GM12878 (cell line): ENCODE measurements around the gene PTPN21. TPM values are rescaled to one million over a fixed set of nuclear protein-coding genes. Genes with fewer than 3 reads are reported as not detected.

Source experiments
- EZH2 ChIP-seq: IDR thresholded peaks from 2 replicates; pipeline ENCODE4 v1.6.1; 2012; ENCODE audit warnings: low read depth, mild to moderate bottlenecking, control low read depth, inconsistent platforms, low read length, borderline replicate concordance; ENCODE audit not compliant: control insufficient read depth
- KLF5 ChIP-seq: fragments of 450-650 bp; IDR thresholded peaks from 2 replicates; pipeline ENCODE4 v1.6.1; 2014; ENCODE audit warnings: mild to moderate bottlenecking; ENCODE audit not compliant: partially characterized antibody
- POLR2A ChIP-seq: IDR thresholded peaks from 2 replicates; pipeline ENCODE4 v1.6.1; 2011; ENCODE audit warnings: low read depth, mild to moderate bottlenecking, low read length
- POLR2AphosphoS2 ChIP-seq: IDR thresholded peaks from 2 replicates; pipeline ENCODE4 v1.6.1; 2011; ENCODE audit warnings: low read depth, mild to moderate bottlenecking, low read length, improper control_type of control experiment, moderate library complexity
- POU2F2 ChIP-seq: IDR thresholded peaks from 3 replicates; pipeline ENCODE4 v1.6.1; 2011; ENCODE audit warnings: low read depth, mild to moderate bottlenecking, low read length, borderline replicate concordance
- RCOR1 ChIP-seq: conservative IDR thresholded peaks from 2 replicates; pipeline ENCODE4 v1.6.1; 2012; ENCODE audit warnings: low read depth, low read length, improper control_type of control experiment
- TAF1 ChIP-seq: IDR thresholded peaks from 2 replicates; pipeline ENCODE4 v1.6.1; 2011; ENCODE audit warnings: mild to moderate bottlenecking, low read depth, low read length, borderline replicate concordance
- ZNF622 ChIP-seq: fragments of 450-650 bp; IDR thresholded peaks from 2 replicates; pipeline ENCODE4 v1.6.1; 2017; ENCODE audit warnings: mild to moderate bottlenecking, inconsistent platforms
- polyA plus RNA-seq, 11 experiments: library from polyadenylated mRNA; depleted of rRNA in 4 of 11; unstranded in 6 of 11; stranded (reverse) in 5 of 11; fragments of >200 nt; fragmentation: Nextera tagmentation in 4 of 11; fragmentation: Illumina TruSeq in 1 of 11; extraction: Ambion mirVana in 4 of 11; extraction: Trizol in 1 of 11; gene quantifications; 1 replicate in 1 of 11; 2 replicates in 10 of 11; pipeline versions ENCODE4 v1.2.1 to v1.2.3, GENCODE V29; 2011 to 2016; ENCODE audit warnings: inconsistent platforms in 2 of 11, missing spikeins in 2 of 11, low read depth in 1 of 11
- small RNA-seq: library from RNA; depleted of rRNA; stranded (forward); fragments of <200 nt; gene quantifications from one replicate; pipeline ENCODE3, GENCODE V24; 2014
- total RNA-seq, 4 experiments: library from RNA; depleted of rRNA in 3 of 4; stranded (reverse); fragments of >200 nt in 3 of 4; fragmentation: Illumina TruSeq in 1 of 4; extraction: Trizol in 1 of 4; gene quantifications; 2 replicates each; pipeline versions ENCODE4 v1.2.1 to v1.2.3, GENCODE V29; 2013 to 2021
- TF ChIP-seq, protein P1 (sequence below): fragments of 450-650 bp; formaldehyde crosslinking; IDR thresholded peaks from 2 replicates; pipeline ENCODE4 v1.4.0; 2022; ENCODE audit warnings: mild to moderate bottlenecking, moderate library complexity

The PTPN21 gene
- total and polyA plus RNA-seq, 10 of the 15 experiments (the other 5 are each of a cell fraction or from before 2014, with no cell fraction given), result 0.01 to 0.23 (median 0.04) TPM; not detected in 3

DNA sequence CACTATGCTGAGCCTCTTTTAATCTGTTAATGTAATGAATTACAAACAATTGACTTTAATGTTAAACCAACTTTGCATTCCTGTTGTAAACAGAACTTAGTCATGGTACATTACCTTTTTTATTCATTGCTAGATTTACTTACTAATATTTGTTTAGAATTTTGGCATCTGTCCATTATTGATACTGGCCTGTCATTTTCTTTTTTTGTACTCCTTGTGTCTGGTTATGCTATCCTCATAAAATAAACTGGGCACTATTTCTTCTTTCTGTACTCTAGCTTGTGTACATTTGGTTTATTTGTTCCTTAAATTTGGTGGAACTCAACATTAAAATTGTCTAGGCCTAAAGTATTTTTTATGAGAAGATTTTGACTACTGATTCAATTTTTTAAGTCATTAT, 137.2 kb downstream of the PTPN21 start (continued):
- TF ChIP-seq EZH2 (no peak), KLF5 (no peak), POLR2A (no peak), RCOR1 (no peak), ZNF622 (no peak), POLR2AphosphoS2 (no peak), POU2F2 (no peak), TAF1 (no peak)
- TF ChIP-seq, protein P1, sequence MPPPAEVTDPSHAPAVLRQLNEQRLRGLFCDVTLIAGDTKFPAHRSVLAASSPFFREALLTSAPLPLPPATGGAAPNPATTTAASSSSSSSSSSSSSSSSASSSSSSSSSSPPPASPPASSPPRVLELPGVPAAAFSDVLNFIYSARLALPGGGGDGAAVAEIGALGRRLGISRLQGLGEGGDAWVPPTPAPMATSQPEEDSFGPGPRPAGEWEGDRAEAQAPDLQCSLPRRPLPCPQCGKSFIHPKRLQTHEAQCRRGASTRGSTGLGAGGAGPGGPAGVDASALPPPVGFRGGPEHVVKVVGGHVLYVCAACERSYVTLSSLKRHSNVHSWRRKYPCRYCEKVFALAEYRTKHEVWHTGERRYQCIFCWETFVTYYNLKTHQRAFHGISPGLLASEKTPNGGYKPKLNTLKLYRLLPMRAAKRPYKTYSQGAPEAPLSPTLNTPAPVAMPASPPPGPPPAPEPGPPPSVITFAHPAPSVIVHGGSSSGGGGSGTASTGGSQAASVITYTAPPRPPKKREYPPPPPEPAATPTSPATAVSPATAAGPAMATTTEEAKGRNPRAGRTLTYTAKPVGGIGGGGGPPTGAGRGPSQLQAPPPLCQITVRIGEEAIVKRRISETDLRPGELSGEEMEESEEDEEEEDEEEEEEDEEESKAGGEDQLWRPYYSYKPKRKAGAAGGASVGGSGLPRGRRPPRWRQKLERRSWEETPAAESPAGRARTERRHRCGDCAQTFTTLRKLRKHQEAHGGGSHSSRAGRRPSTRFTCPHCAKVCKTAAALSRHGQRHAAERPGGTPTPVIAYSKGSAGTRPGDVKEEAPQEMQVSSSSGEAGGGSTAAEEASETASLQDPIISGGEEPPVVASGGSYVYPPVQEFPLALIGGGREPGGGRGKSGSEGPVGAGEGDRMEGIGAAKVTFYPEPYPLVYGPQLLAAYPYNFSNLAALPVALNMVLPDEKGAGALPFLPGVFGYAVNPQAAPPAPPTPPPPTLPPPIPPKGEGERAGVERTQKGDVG (CRISPR knock-in tag), result no peak

Small RNAs within 50 kb of the gene (small RNA-seq; reads per million reads assigned to genes)
- not detected for gene RNU4-22P

Other genes starting within 250 kb of the PTPN21 start
- gene KCNK10, start 231.7 kb downstream of the PTPN21 start, total RNA-seq (2014; rRNA removed), result 0.06 TPM in 1 of 2 replicates, not detected in the other
- not detected in 2 replicates for gene KCNK10, start 231.7 kb downstream of the PTPN21 start, total RNA-seq (2014; rRNA removed; fragmentation: Illumina TruSeq; extraction: Trizol)
- gene KCNK10, start 231.7 kb downstream of the PTPN21 start, total RNA-seq (2021), result 0.13 TPM in 1 of 2 replicates, not detected in the other
- gene KCNK10, start 231.7 kb downstream of the PTPN21 start, polyA plus RNA-seq (2011; rRNA removed), result not detected in 2 replicates
- gene KCNK10, start 231.7 kb downstream of the PTPN21 start, polyA plus RNA-seq (2014; fragmentation: Illumina TruSeq; extraction: Trizol), result 0.01 TPM in 1 of 2 replicates, not detected in the other
- gene KCNK10, start 231.7 kb downstream of the PTPN21 start, polyA plus RNA-seq (2014; fragmentation: Nextera tagmentation; extraction: Ambion mirVana), result under 1 TPM in 1 of 2 experiments, not detected in 1; 0.02 TPM
- 0.01 TPM in 1 of 2 replicates, not detected in the other for gene KCNK10, start 231.7 kb downstream of the PTPN21 start, polyA plus RNA-seq (2014; rRNA removed)
- gene KCNK10, start 231.7 kb downstream of the PTPN21 start, polyA plus RNA-seq (2016; fragmentation: Nextera tagmentation; extraction: Ambion mirVana), result not detected
- gene SPATA7, start 169.3 kb downstream of the PTPN21 start, total RNA-seq (2014; rRNA removed), result 2.0 and 2.7 TPM in 2 replicates
- gene SPATA7, start 169.3 kb downstream of the PTPN21 start, total RNA-seq (2014; rRNA removed; fragmentation: Illumina TruSeq; extraction: Trizol), result 2.1 and 2.7 TPM in 2 replicates
- 1.6 and 1.7 TPM in 2 replicates for gene SPATA7, start 169.3 kb downstream of the PTPN21 start, total RNA-seq (2021)
- 2.8 and 4.8 TPM in 2 replicates for gene SPATA7, start 169.3 kb downstream of the PTPN21 start, polyA plus RNA-seq (2011; rRNA removed)
- 2.1 and 2.4 TPM in 2 replicates for gene SPATA7, start 169.3 kb downstream of the PTPN21 start, polyA plus RNA-seq (2014; fragmentation: Illumina TruSeq; extraction: Trizol)
- gene SPATA7, start 169.3 kb downstream of the PTPN21 start, polyA plus RNA-seq (2014; fragmentation: Nextera tagmentation; extraction: Ambion mirVana), result under 1 TPM; 0.39 to 0.73 TPM
- 1.9 and 2.6 TPM in 2 replicates for gene SPATA7, start 169.3 kb downstream of the PTPN21 start, polyA plus RNA-seq (2014; rRNA removed)
- gene SPATA7, start 169.3 kb downstream of the PTPN21 start, polyA plus RNA-seq (2016; fragmentation: Nextera tagmentation; extraction: Ambion mirVana), result 1 to 10 TPM; 2.3 to 3.0 TPM
- gene ZC3H14, start 8.0 kb upstream of the PTPN21 start, total RNA-seq (2014; rRNA removed), result 42.7 and 55.0 TPM in 2 replicates
- 46.5 and 56.1 TPM in 2 replicates for gene ZC3H14, start 8.0 kb upstream of the PTPN21 start, total RNA-seq (2014; rRNA removed; fragmentation: Illumina TruSeq; extraction: Trizol)
- gene ZC3H14, start 8.0 kb upstream of the PTPN21 start, total RNA-seq (2021), result 37.6 and 41.2 TPM in 2 replicates
- 97.1 and 99.1 TPM in 2 replicates for gene ZC3H14, start 8.0 kb upstream of the PTPN21 start, polyA plus RNA-seq (2011; rRNA removed)
- 63.0 and 76.4 TPM in 2 replicates for gene ZC3H14, start 8.0 kb upstream of the PTPN21 start, polyA plus RNA-seq (2014; fragmentation: Illumina TruSeq; extraction: Trizol)
- 10 to 100 TPM; 17.9 to 19.7 TPM for gene ZC3H14, start 8.0 kb upstream of the PTPN21 start, polyA plus RNA-seq (2014; fragmentation: Nextera tagmentation; extraction: Ambion mirVana)
- 27.0 and 34.5 TPM in 2 replicates for gene ZC3H14, start 8.0 kb upstream of the PTPN21 start, polyA plus RNA-seq (2014; rRNA removed)
- 10 to 100 TPM; 52.4 to 55.0 TPM for gene ZC3H14, start 8.0 kb upstream of the PTPN21 start, polyA plus RNA-seq (2016; fragmentation: Nextera tagmentation; extraction: Ambion mirVana)
- 0.17 and 0.38 TPM in 2 replicates for gene EML5, start 237.9 kb upstream of the PTPN21 start, total RNA-seq (2014; rRNA removed)
- gene EML5, start 237.9 kb upstream of the PTPN21 start, total RNA-seq (2014; rRNA removed; fragmentation: Illumina TruSeq; extraction: Trizol), result 0.27 and 0.37 TPM in 2 replicates
- 0.19 and 0.33 TPM in 2 replicates for gene EML5, start 237.9 kb upstream of the PTPN21 start, total RNA-seq (2021)
- 0.35 and 0.63 TPM in 2 replicates for gene EML5, start 237.9 kb upstream of the PTPN21 start, polyA plus RNA-seq (2011; rRNA removed)
- gene EML5, start 237.9 kb upstream of the PTPN21 start, polyA plus RNA-seq (2014; fragmentation: Illumina TruSeq; extraction: Trizol), result 0.24 and 0.27 TPM in 2 replicates
- under 1 TPM; 0.08 to 0.11 TPM for gene EML5, start 237.9 kb upstream of the PTPN21 start, polyA plus RNA-seq (2014; fragmentation: Nextera tagmentation; extraction: Ambion mirVana)
- gene EML5, start 237.9 kb upstream of the PTPN21 start, polyA plus RNA-seq (2014; rRNA removed), result 0.06 and 0.22 TPM in 2 replicates
- gene EML5, start 237.9 kb upstream of the PTPN21 start, polyA plus RNA-seq (2016; fragmentation: Nextera tagmentation; extraction: Ambion mirVana), result under 1 TPM in 1 of 2 experiments, not detected in 1; 0.09 TPM